ENCODE data around the gene CEL.
A peak's percentile ranks its signal among the peaks of the same experiment; 100 is the strongest.
"Not testable (repeated sequence)": the region's sequence is repeated elsewhere in the genome, so short reads cannot be mapped to it uniquely, and the experiment has no call there.

The CEL gene

GRCh38 chr9:133061764-133062145 lies at the start of gene CEL:
TSS of gene CEL (plus strand) at chr9:133061981. CDS start at chr9:133062003, 22 bp downstream.
- DNase-seq, result not testable (repeated sequence)

GRCh38 chr9:133014696-133015095 lies 47.1 kb upstream of the CEL start:
- DNase-seq, result no peak

GRCh38 chr9:133023117-133023890 lies 38.5 kb upstream of the CEL start:
- DNase-seq, result peak; percentile 18 to 57

- no peak for DNase-seq
Measured at GRCh38 chr9:133026426-133026825, 35.4 kb upstream of the CEL start.

GRCh38 chr9:133027134-133027533 lies 34.6 kb upstream of the CEL start:
- DNase-seq, result no peak

GRCh38 chr9:133028221-133028620 lies 33.6 kb upstream of the CEL start:
- no peak for DNase-seq

GRCh38 chr9:133029994-133030316 lies 31.8 kb upstream of the CEL start:
- DNase-seq, result no peak

GRCh38 chr9:133030317-133031129 lies 31.3 kb upstream of the CEL start, which contains the start of gene GTF3C5:
TSS of gene GTF3C5 (plus strand) at chr9:133030997. CDS start at chr9:133031012, 15 bp downstream.
- peak; percentile 97 to 99 for DNase-seq

GRCh38 chr9:133031130-133031422 lies 30.7 kb upstream of the CEL start:
- DNase-seq, result no peak

- DNase-seq, result no peak
Measured at GRCh38 chr9:133031496-133031911, 30.3 kb upstream of the CEL start.

GRCh38 chr9:133032171-133032570 lies 29.6 kb upstream of the CEL start:
- DNase-seq, result no peak

GRCh38 chr9:133035669-133036068 lies 26.1 kb upstream of the CEL start:
- DNase-seq, result no peak

GRCh38 chr9:133037775-133038515 lies 23.8 kb upstream of the CEL start:
- no peak for DNase-seq

- peak in 1 of 2 donors; percentile 30 for DNase-seq
Measured at GRCh38 chr9:133040892-133041479, 20.8 kb upstream of the CEL start.

GRCh38 chr9:133041958-133042357 lies 19.8 kb upstream of the CEL start:
- no peak for DNase-seq

- no peak for DNase-seq
Measured at GRCh38 chr9:133042676-133043075, 19.1 kb upstream of the CEL start.

GRCh38 chr9:133043449-133044035 lies 18.2 kb upstream of the CEL start:
- DNase-seq, result no peak

GRCh38 chr9:133044125-133044524 lies 17.7 kb upstream of the CEL start:
- no peak for DNase-seq

GRCh38 chr9:133044661-133045060 lies 17.1 kb upstream of the CEL start:
- DNase-seq, result no peak

- DNase-seq, result no peak
Measured at GRCh38 chr9:133045132-133045531, 16.6 kb upstream of the CEL start.

- no peak for DNase-seq
Measured at GRCh38 chr9:133046196-133046899, 15.4 kb upstream of the CEL start.

- no peak for DNase-seq
Measured at GRCh38 chr9:133046900-133047295, 14.9 kb upstream of the CEL start.
